A673 (cell line): ENCODE results near the gene EXOC2. TPM values are rescaled to one million over a fixed set of nuclear protein-coding genes. Genes with fewer than 3 reads are reported as not detected.

ENCODE experiments used
- BruUV-seq: library from RNA; stranded (reverse); fragments of 400-500 nt; replicated peaks from 2 replicates; lab custom pipeline; 2021; lab: Mats Ljungman, UMichigan
- CTCF ChIA-PET: fragments of 300-600 bp; sonication (Branson Sonifier 250); formaldehyde crosslinking; loops from one replicate; lab custom pipeline; 2022; ENCODE audit warnings: antibody characterized with exemption; lab: Charles Lee
- POLR2A ChIA-PET: fragments of 300-600 bp; sonication (Branson Sonifier 250); formaldehyde crosslinking; loops from one replicate; lab custom pipeline; 2022; ENCODE audit warnings: antibody characterized with exemption; ENCODE audit not compliant: low non-redundant PET; lab: Charles Lee
- DNase-seq: peaks from one replicate; pipeline ENCODE4 v3.0.0-alpha.2; 2015; ENCODE audit warnings: low spot score
- H3K27ac ChIP-seq: fragments of 200-600 bp; sonication (generic); 2 replicates; pipeline ENCODE4 v1.5.1; 2016; ENCODE audit warnings: mixed run types, low read depth, mild to moderate bottlenecking, mixed read lengths, antibody characterized with exemption, low read length; ENCODE audit not compliant: poor library complexity, severe bottlenecking
- H3K27me3 ChIP-seq: fragments of 200-600 bp; sonication (generic); replicated peaks from 2 replicates; pipeline ENCODE4 v1.6.1; 2017; ENCODE audit warnings: mixed run types, low read depth, mild to moderate bottlenecking, mixed read lengths, antibody characterized with exemption, low read length; ENCODE audit not compliant: insufficient read depth, poor library complexity
- H3K36me3 ChIP-seq: fragments of 200-600 bp; sonication (generic); 2 replicates; pipeline ENCODE4 v1.6.1; 2016; ENCODE audit warnings: mixed run types, mild to moderate bottlenecking, mixed read lengths, antibody characterized with exemption, low read length; ENCODE audit not compliant: insufficient read depth, poor library complexity, severe bottlenecking
- H3K4me1 ChIP-seq: fragments of 200-600 bp; sonication (generic); 2 replicates; pipeline ENCODE4 v1.6.1; 2017; ENCODE audit warnings: mixed run types, mild to moderate bottlenecking, mixed read lengths, antibody characterized with exemption, low read length; ENCODE audit not compliant: insufficient read depth, poor library complexity, severe bottlenecking
- H3K4me3 ChIP-seq: fragments of 200-600 bp; sonication (generic); 2 replicates; pipeline ENCODE4 v1.5.1; 2016; ENCODE audit warnings: low read depth, mixed run types, mild to moderate bottlenecking, mixed read lengths, low read length; ENCODE audit not compliant: poor library complexity, severe bottlenecking
- H3K9me3 ChIP-seq: fragments of 200-600 bp; sonication (generic); 2 replicates; pipeline ENCODE4 v1.6.1; 2016; ENCODE audit warnings: mixed run types, low read depth, mild to moderate bottlenecking, mixed read lengths, antibody characterized with exemption, low read length; ENCODE audit not compliant: poor library complexity, severe bottlenecking
- EZH2 ChIP-seq: fragments of 200-600 bp; sonication (generic); IDR thresholded peaks from 2 replicates; pipeline ENCODE4 v1.6.1; 2017; ENCODE audit warnings: borderline replicate concordance, low read depth, mild to moderate bottlenecking, mixed read lengths, antibody characterized with exemption, low read length; ENCODE audit not compliant: poor library complexity, severe bottlenecking
- intact Hi-C: fragments of 100-400 bp; cut with micrococcal nuclease; formaldehyde crosslinking; loops from one replicate; pipeline ENCODE4 v1.10.0; 2022; ENCODE audit not compliant: unreplicated experiment
- total RNA-seq: library from RNA; stranded (reverse); gene quantifications from 2 replicates; pipeline ENCODE4 v1.2.3, GENCODE V29; 2021
- TF ChIP-seq, protein P1 (sequence below): fragments of 300-800, 200-600 bp; sonication (generic); conservative IDR thresholded peaks from 2 replicates; pipeline ENCODE4 v1.5.1; 2017; ENCODE audit warnings: low read depth, mild to moderate bottlenecking, antibody characterized with exemption, low read length, moderate library complexity, mixed read lengths

The EXOC2 gene
- total RNA-seq, 1 experiment from 2014 or later, result 22.4 TPM

GRCh38 chr6:445571-446417 is 247.1 kb downstream of the EXOC2 start:
- H3K27ac ChIP-seq, result no peak overlapping the region
- no peak overlapping the region for H3K4me3 ChIP-seq
- CTCF ChIA-PET, result no interaction called here
- TF ChIP-seq EZH2, result no peak
- TF ChIP-seq, protein P1, sequence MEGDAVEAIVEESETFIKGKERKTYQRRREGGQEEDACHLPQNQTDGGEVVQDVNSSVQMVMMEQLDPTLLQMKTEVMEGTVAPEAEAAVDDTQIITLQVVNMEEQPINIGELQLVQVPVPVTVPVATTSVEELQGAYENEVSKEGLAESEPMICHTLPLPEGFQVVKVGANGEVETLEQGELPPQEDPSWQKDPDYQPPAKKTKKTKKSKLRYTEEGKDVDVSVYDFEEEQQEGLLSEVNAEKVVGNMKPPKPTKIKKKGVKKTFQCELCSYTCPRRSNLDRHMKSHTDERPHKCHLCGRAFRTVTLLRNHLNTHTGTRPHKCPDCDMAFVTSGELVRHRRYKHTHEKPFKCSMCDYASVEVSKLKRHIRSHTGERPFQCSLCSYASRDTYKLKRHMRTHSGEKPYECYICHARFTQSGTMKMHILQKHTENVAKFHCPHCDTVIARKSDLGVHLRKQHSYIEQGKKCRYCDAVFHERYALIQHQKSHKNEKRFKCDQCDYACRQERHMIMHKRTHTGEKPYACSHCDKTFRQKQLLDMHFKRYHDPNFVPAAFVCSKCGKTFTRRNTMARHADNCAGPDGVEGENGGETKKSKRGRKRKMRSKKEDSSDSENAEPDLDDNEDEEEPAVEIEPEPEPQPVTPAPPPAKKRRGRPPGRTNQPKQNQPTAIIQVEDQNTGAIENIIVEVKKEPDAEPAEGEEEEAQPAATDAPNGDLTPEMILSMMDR, result no peak
- no peak for DNase-seq
- POLR2A ChIA-PET, result no interaction called here
- no peaks in the 10 kb centered on the region for H3K27me3 ChIP-seq
- BruUV-seq, result no TSS peak
- no peaks in the 10 kb centered on the region for H3K36me3 ChIP-seq
- intact Hi-C loops, result no loop called here
- no peaks in the 10 kb centered on the region for H3K9me3 ChIP-seq
- no peaks in the 10 kb centered on the region for H3K4me1 ChIP-seq

DNA sequence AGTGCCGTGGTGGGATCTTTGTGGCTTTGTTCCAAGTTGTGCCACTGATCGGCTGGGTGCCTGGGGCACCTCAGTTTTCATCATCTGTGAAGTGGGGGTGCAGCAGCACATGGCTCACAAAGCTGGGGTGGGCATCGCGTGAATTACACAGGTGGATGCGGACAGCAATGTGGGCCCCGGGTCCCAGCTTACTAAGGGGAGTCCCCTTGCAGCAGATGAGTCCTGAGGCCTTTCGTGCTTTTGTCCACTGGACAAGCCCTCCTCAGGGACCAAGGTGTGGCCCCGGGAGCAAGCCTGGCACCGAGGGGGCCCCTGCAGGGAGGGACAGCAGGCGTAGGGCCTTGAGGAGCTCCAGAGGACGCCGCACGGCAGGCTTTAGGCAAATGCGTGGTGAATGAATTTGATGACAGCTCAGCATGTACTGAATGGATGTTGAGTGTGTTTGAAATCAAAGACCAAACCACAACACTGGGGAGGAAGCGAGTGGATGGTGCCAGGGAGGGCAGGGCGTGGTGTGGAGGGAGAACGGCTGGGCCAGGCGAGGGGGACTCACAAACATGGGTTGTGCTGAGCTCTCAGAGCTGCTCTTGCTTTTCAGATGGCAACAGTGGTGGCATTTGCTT is 248.2 kb downstream of the EXOC2 start:
- no TSS peak for BruUV-seq
- H3K9me3 ChIP-seq, result no peaks in the 10 kb centered on the region
- intact Hi-C loops, result no loop called here
- no peak for TF ChIP-seq EZH2
- TF ChIP-seq, protein P1, result no peak
- no peak overlapping the region for H3K4me3 ChIP-seq
- H3K36me3 ChIP-seq, result no peaks in the 10 kb centered on the region
- H3K27me3 ChIP-seq, result no peaks in the 10 kb centered on the region
- ChIA-PET CTCF (no interaction called here), POLR2A (no interaction called here)
- H3K4me1 ChIP-seq, result no peaks in the 10 kb centered on the region
- no peak overlapping the region for H3K27ac ChIP-seq
- no peak for DNase-seq

GRCh38 chr6:443621-444159 is 249.2 kb downstream of the EXOC2 start:
- TF ChIP-seq, protein P1, result no peak
- no peak for TF ChIP-seq EZH2
- POLR2A ChIA-PET, result no interaction called here

More at GRCh38 chr6:443621-444159, 249.2 kb downstream of the EXOC2 start:
- intact Hi-C loops, result no loop called here
- H3K4me3 ChIP-seq, result no peak overlapping the region
- no peaks in the 10 kb centered on the region for H3K9me3 ChIP-seq
- H3K27ac ChIP-seq, result no peak overlapping the region
- no peaks in the 10 kb centered on the region for H3K4me1 ChIP-seq
- no TSS peak for BruUV-seq
- CTCF ChIA-PET, result no interaction called here
- DNase-seq, result no peak
- H3K36me3 ChIP-seq, result no peaks in the 10 kb centered on the region
- no peaks in the 10 kb centered on the region for H3K27me3 ChIP-seq
